Liver (tissue), 9 donors: ENCODE data around the gene MARCHF3. TPM values are rescaled to one million over a fixed set of nuclear protein-coding genes. Genes with fewer than 3 reads are reported as not detected.

Experiments
- DNase-seq: peaks from one replicate; pipeline ENCODE4 v3.0.0-alpha.2; 2017; ENCODE audit warnings: low spot score
- H3K27ac ChIP-seq, 2 donors: one replicate each; pipeline ENCODE4 v1.7.0; 2013; ENCODE audit warnings: inconsistent platforms in 2 of 2, low read length in 2 of 2, control low read depth in 1 of 2, low read depth in 1 of 2, mild to moderate bottlenecking in 1 of 2
- H3K27me3 ChIP-seq, 4 donors: one replicate each; pipeline versions ENCODE4 v1.6.1 to v1.7.0; 2013; ENCODE audit warnings: low read length in 3 of 4, inconsistent platforms in 1 of 4, mild to moderate bottlenecking in 1 of 4, moderate library complexity in 1 of 4; ENCODE audit not compliant: control insufficient read depth in 4 of 4, insufficient read depth in 4 of 4
- H3K36me3 ChIP-seq, 4 donors: one replicate each; pipeline versions ENCODE4 v1.6.1 to v1.7.0; 2013; ENCODE audit warnings: low read length in 3 of 4, mild to moderate bottlenecking in 3 of 4, low read depth in 1 of 4, moderate library complexity in 1 of 4; ENCODE audit not compliant: control insufficient read depth in 4 of 4, insufficient read depth in 3 of 4
- H3K4me1 ChIP-seq, 4 donors: one replicate each; pipeline versions ENCODE4 v1.6.1 to v1.7.0; 2013; ENCODE audit warnings: low read length in 3 of 4, mild to moderate bottlenecking in 3 of 4, moderate library complexity in 1 of 4; ENCODE audit not compliant: control insufficient read depth in 4 of 4, insufficient read depth in 4 of 4
- H3K4me3 ChIP-seq, 3 donors: one replicate each; pipeline versions ENCODE4 v1.6.1 to v1.7.0; 2013; ENCODE audit warnings: low read length in 3 of 3, control low read depth in 1 of 3, low read depth in 1 of 3, mild to moderate bottlenecking in 1 of 3
- H3K9ac ChIP-seq, 2 donors: one replicate each; pipeline ENCODE4 v1.7.0; 2013; ENCODE audit warnings: low read length in 2 of 2, mild to moderate bottlenecking in 2 of 2, moderate library complexity in 2 of 2, control low read depth in 1 of 2, low read depth in 1 of 2
- H3K9me3 ChIP-seq, 4 donors: one replicate each; pipeline versions ENCODE4 v1.6.1 to v1.7.0; 2013; ENCODE audit warnings: low read length in 3 of 4; ENCODE audit not compliant: control insufficient read depth in 4 of 4
- ATF3 ChIP-seq: IDR thresholded peaks from 2 replicates; pipeline ENCODE4 v1.6.1; 2016; ENCODE audit warnings: antibody characterized with exemption
- CTCF ChIP-seq: fragments of 150-350 bp; IDR thresholded peaks from 2 replicates; pipeline ENCODE4 v1.5.1; 2017; ENCODE audit warnings: improper control_type of control experiment, low read depth, low read length; ENCODE audit not compliant: missing input control
- EGR1 ChIP-seq, 2 donors: IDR thresholded peaks; 2 replicates each; pipeline ENCODE4 v1.6.1; 2016 to 2018; ENCODE audit warnings: antibody characterized with exemption in 2 of 2, low read depth in 2 of 2
- FOXA1 ChIP-seq: IDR thresholded peaks from 2 replicates; pipeline ENCODE4 v1.6.1; 2016; ENCODE audit warnings: antibody characterized with exemption
- GABPA ChIP-seq, 2 donors: IDR thresholded peaks in 1 of 2; conservative IDR thresholded peaks in 1 of 2; 2 replicates each; pipeline ENCODE4 v1.6.1; 2016; ENCODE audit warnings: antibody characterized with exemption in 2 of 2, mild to moderate bottlenecking in 1 of 2, moderate library complexity in 1 of 2
- HNF4A ChIP-seq, 2 donors: conservative IDR thresholded peaks; 2 replicates each; pipeline ENCODE4 v1.6.1; 2016; ENCODE audit warnings: antibody characterized with exemption in 2 of 2, mild to moderate bottlenecking in 2 of 2
- HNF4G ChIP-seq: IDR thresholded peaks from 2 replicates; pipeline ENCODE4 v1.6.1; 2016; ENCODE audit warnings: antibody characterized with exemption
- JUND ChIP-seq, 2 donors: IDR thresholded peaks; 2 replicates each; pipeline ENCODE4 v1.6.1; 2016; ENCODE audit warnings: antibody characterized with exemption in 2 of 2
- MAX ChIP-seq: IDR thresholded peaks from 2 replicates; pipeline ENCODE4 v1.6.1; 2016; ENCODE audit warnings: antibody characterized with exemption
- NR2F2 ChIP-seq: IDR thresholded peaks from 2 replicates; pipeline ENCODE4 v1.6.1; 2016; ENCODE audit warnings: antibody characterized with exemption
- RAD21 ChIP-seq, 2 donors: IDR thresholded peaks; 2 replicates each; pipeline ENCODE4 v1.6.1; 2016; ENCODE audit warnings: antibody characterized with exemption in 2 of 2, mild to moderate bottlenecking in 2 of 2
- REST ChIP-seq: IDR thresholded peaks from 2 replicates; pipeline ENCODE4 v1.6.1; 2016; ENCODE audit warnings: antibody characterized with exemption, mild to moderate bottlenecking
- RXRA ChIP-seq, 2 donors: IDR thresholded peaks; 2 replicates each; pipeline ENCODE4 v1.6.1; 2017 to 2018; ENCODE audit warnings: antibody characterized with exemption in 2 of 2, mild to moderate bottlenecking in 1 of 2
- SP1 ChIP-seq: IDR thresholded peaks from 2 replicates; pipeline ENCODE4 v1.6.1; 2018; ENCODE audit warnings: antibody characterized with exemption, mild to moderate bottlenecking
- TAF1 ChIP-seq: conservative IDR thresholded peaks from 2 replicates; pipeline ENCODE4 v1.6.1; 2016; ENCODE audit warnings: antibody characterized with exemption, mild to moderate bottlenecking
- YY1 ChIP-seq: IDR thresholded peaks from 2 replicates; pipeline ENCODE4 v1.6.1; 2016; ENCODE audit warnings: antibody characterized with exemption, mild to moderate bottlenecking
- ZBTB33 ChIP-seq: IDR thresholded peaks from 2 replicates; pipeline ENCODE4 v1.6.1; 2016; ENCODE audit warnings: antibody characterized with exemption
- WGBS: extraction: QIAGEN DNeasy Blood & Tissue Kit; methylation state at CpG from one replicate; pipeline ENCODE4 v1.1.7; 2013; 5-methylcytosine and 5-hydroxymethylcytosine counted together
- polyA plus RNA-seq, 2 donors: library from polyadenylated mRNA; stranded (reverse) in 1 of 2; unstranded in 1 of 2; fragments of 200-250 nt in 1 of 2; fragments of >200 nt in 1 of 2; fragmentation: Nextera tagmentation in 1 of 2; extraction: Ambion mirVana in 1 of 2; gene quantifications; one replicate each; pipeline versions ENCODE4 v1.2.1 to v1.2.3, GENCODE V29; 2013 to 2015
- total RNA-seq, 2 donors: library from RNA; depleted of rRNA; stranded (reverse); fragments of >200 nt; gene quantifications; one replicate each; pipeline ENCODE4 v1.2.3, GENCODE V29; 2014
- donor health status: healthy.
- donor health status: healthy.
- donor health status: healthy.
- donor health status: healthy.
- donor health status: healthy.

The MARCHF3 gene
- total and polyA plus RNA-seq, 4 donors, result 0.93 to 51.0 (median 1.4) TPM

- no peak overlapping the region for H3K27ac ChIP-seq
- H3K36me3 ChIP-seq, result peaks cover 0 to 1% (median 0%) of the 10 kb centered on the region in 4 donors
- DNase-seq, result no peak
- TF ChIP-seq JUND (IDR thresholded peaks at IDR 0.05) (no peak), RXRA (IDR thresholded peaks at IDR 0.05) (no peak), HNF4A (conservative IDR thresholded peaks at IDR 0.05) (no peak), ZBTB33 (no peak), MAX (no peak), REST (no peak), RAD21 (IDR thresholded peaks at IDR 0.05) (no peak), YY1 (no peak), SP1 (no peak), TAF1 (no peak), NR2F2 (no peak), EGR1 (IDR thresholded peaks at IDR 0.05; ENCODE audit: low read depth in 2 of 2) (no peak), ATF3 (no peak), HNF4G (no peak), GABPA (IDR thresholded peaks at IDR 0.05 in 1 of 2, conservative IDR thresholded peaks at IDR 0.05 in 1 of 2) (no peak), FOXA1 (no peak)
- H3K9me3 ChIP-seq, result no peaks in the 10 kb centered on the region
- H3K4me3 ChIP-seq, result no peak overlapping the region
- no peak overlapping the region for H3K9ac ChIP-seq
- 87% methylated on average over 2 of the region's 2 CpGs for WGBS
- no peaks in the 10 kb centered on the region for H3K4me1 ChIP-seq
- no peaks in the 10 kb centered on the region for H3K27me3 ChIP-seq
Observed at GRCh38 chr5:126883564-126884245, 146.7 kb downstream of the MARCHF3 start.

- H3K9ac ChIP-seq, result no peak overlapping the region
- no peaks in the 10 kb centered on the region for H3K9me3 ChIP-seq
- no peak for DNase-seq
- no peaks in the 10 kb centered on the region for H3K4me1 ChIP-seq
- H3K36me3 ChIP-seq, result peaks cover 0 to 1% (median 0%) of the 10 kb centered on the region in 4 donors
- WGBS, result 91% methylated on average over 5 of the region's 5 CpGs
- no peak overlapping the region for H3K4me3 ChIP-seq
- no peak for TF ChIP-seq RXRA (IDR thresholded peaks at IDR 0.05)
- no peak for TF ChIP-seq RAD21 (IDR thresholded peaks at IDR 0.05)
- no peak for TF ChIP-seq EGR1 (IDR thresholded peaks at IDR 0.05; ENCODE audit: low read depth in 2 of 2)
- TF ChIP-seq TAF1, result no peak
- TF ChIP-seq REST, result no peak
- no peak for TF ChIP-seq NR2F2
- TF ChIP-seq HNF4G, result no peak
- TF ChIP-seq HNF4A (conservative IDR thresholded peaks at IDR 0.05), result no peak
- no peak for TF ChIP-seq YY1
- TF ChIP-seq GABPA (IDR thresholded peaks at IDR 0.05 in 1 of 2, conservative IDR thresholded peaks at IDR 0.05 in 1 of 2), result no peak
- no peak for TF ChIP-seq CTCF
- TF ChIP-seq JUND (IDR thresholded peaks at IDR 0.05), result no peak
- no peak for TF ChIP-seq MAX
- H3K27ac ChIP-seq, result no peak overlapping the region
- H3K27me3 ChIP-seq, result no peaks in the 10 kb centered on the region
Observed at GRCh38 chr5:126881821-126882600, 148.3 kb downstream of the MARCHF3 start.
